WTC11 (cell line): ENCODE data around the gene UBQLN3.

Source experiments
- KAT7 ChIP-seq: sonication (generic); formaldehyde crosslinking; IDR thresholded peaks from 2 replicates; pipeline ENCODE4 v1.8.1; 2023; ENCODE audit warnings: missing genetic modification reagents, mild to moderate bottlenecking, borderline replicate concordance
- NFYB ChIP-seq: sonication (generic); formaldehyde crosslinking; conservative IDR thresholded peaks from 2 replicates; pipeline ENCODE4 v1.8.0; 2022; ENCODE audit warnings: low read depth, missing genetic modification reagents
- ZBTB21 ChIP-seq: sonication (generic); formaldehyde crosslinking; IDR thresholded peaks from 2 replicates; pipeline ENCODE4 v1.8.1; 2023; ENCODE audit warnings: mild to moderate bottlenecking, missing genetic modification reagents, borderline replicate concordance
- ZNF121 ChIP-seq: sonication (generic); formaldehyde crosslinking; IDR thresholded peaks from 2 replicates; pipeline ENCODE4 v1.8.0; 2023; ENCODE audit warnings: missing genetic modification reagents
- TF ChIP-seq, protein P1 (sequence below): fragments of 200-600 bp; IDR thresholded peaks from 2 replicates; pipeline ENCODE4 v1.8.0; 2022; ENCODE audit warnings: antibody characterized with exemption
- TF ChIP-seq, protein P2 (sequence below): sonication (generic); formaldehyde crosslinking; IDR thresholded peaks from 2 replicates; pipeline ENCODE4 v1.8.1; 2022; ENCODE audit warnings: missing genetic modification reagents, borderline replicate concordance
- TF ChIP-seq, protein P3 (sequence below): sonication (generic); formaldehyde crosslinking; IDR thresholded peaks from 2 replicates; pipeline ENCODE4 v1.8.0; 2022; ENCODE audit warnings: mild to moderate bottlenecking, missing genetic modification reagents

DNA sequence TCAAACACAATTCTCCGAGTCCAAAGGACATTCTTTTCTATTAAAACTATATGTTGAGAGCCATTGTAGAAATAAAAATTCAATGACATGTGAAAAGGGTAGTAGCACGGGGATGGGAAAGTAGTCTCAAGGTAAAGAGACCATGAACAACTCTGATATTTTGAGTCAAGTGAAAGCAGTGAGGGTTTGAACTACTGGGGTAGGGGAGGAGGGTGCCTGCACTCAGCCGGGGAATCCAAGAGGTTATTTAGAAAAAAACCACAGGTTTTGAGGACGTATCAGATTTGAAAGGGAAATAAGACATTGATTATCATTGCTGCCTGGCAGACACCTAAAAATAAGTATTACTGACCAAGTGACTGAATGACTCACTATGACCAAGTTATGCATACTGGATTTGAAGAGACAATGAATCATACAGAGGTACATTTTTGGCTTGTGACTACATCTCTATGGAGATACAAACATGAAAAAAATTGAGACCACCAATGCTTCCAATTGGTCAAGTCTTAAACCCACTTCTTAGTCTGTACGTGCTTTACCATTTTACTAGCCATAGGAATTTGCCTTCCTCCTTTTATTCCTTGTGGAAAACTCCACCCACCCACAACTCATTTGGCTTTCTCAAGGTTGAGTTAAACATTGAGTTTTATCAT lies 40.8 kb upstream of the UBQLN3 start:
- no peak for TF ChIP-seq ZBTB21 (CRISPR knock-in tag)
- TF ChIP-seq NFYB (CRISPR knock-in tag) = no peak
- TF ChIP-seq, protein P1, sequence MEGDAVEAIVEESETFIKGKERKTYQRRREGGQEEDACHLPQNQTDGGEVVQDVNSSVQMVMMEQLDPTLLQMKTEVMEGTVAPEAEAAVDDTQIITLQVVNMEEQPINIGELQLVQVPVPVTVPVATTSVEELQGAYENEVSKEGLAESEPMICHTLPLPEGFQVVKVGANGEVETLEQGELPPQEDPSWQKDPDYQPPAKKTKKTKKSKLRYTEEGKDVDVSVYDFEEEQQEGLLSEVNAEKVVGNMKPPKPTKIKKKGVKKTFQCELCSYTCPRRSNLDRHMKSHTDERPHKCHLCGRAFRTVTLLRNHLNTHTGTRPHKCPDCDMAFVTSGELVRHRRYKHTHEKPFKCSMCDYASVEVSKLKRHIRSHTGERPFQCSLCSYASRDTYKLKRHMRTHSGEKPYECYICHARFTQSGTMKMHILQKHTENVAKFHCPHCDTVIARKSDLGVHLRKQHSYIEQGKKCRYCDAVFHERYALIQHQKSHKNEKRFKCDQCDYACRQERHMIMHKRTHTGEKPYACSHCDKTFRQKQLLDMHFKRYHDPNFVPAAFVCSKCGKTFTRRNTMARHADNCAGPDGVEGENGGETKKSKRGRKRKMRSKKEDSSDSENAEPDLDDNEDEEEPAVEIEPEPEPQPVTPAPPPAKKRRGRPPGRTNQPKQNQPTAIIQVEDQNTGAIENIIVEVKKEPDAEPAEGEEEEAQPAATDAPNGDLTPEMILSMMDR = no peak
- TF ChIP-seq, protein P2, sequence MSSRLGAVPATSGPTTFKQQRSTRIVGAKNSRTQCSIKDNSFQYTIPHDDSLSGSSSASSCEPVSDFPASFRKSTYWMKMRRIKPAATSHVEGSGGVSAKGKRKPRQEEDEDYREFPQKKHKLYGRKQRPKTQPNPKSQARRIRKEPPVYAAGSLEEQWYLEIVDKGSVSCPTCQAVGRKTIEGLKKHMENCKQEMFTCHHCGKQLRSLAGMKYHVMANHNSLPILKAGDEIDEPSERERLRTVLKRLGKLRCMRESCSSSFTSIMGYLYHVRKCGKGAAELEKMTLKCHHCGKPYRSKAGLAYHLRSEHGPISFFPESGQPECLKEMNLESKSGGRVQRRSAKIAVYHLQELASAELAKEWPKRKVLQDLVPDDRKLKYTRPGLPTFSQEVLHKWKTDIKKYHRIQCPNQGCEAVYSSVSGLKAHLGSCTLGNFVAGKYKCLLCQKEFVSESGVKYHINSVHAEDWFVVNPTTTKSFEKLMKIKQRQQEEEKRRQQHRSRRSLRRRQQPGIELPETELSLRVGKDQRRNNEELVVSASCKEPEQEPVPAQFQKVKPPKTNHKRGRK (CRISPR knock-in tag) = no peak
- no peak for TF ChIP-seq KAT7 (CRISPR knock-in tag)
- no peak for TF ChIP-seq ZNF121
- TF ChIP-seq, protein P3, sequence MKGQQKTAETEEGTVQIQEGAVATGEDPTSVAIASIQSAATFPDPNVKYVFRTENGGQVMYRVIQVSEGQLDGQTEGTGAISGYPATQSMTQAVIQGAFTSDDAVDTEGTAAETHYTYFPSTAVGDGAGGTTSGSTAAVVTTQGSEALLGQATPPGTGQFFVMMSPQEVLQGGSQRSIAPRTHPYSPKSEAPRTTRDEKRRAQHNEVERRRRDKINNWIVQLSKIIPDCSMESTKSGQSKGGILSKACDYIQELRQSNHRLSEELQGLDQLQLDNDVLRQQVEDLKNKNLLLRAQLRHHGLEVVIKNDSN = no peak
